GM12878 (cell line): ENCODE measurements around the gene FGD6.

Experiments
- CREM ChIP-seq: IDR thresholded peaks from 2 replicates; pipeline ENCODE4 v1.6.1; 2014; ENCODE audit warnings: antibody characterized with exemption, low read depth
- CTCF ChIP-seq, 3 experiments: IDR thresholded peaks in 2 of 3; conservative IDR thresholded peaks in 1 of 3; 2 replicates each; pipeline ENCODE4 v1.5.1; 2011; ENCODE audit warnings: low read depth in 3 of 3, low read length in 3 of 3, mild to moderate bottlenecking in 3 of 3, control low read depth in 2 of 3, moderate library complexity in 2 of 3, inconsistent platforms in 1 of 3, mixed read lengths in 1 of 3; ENCODE audit not compliant: control insufficient read depth in 2 of 3, insufficient read depth in 1 of 3; ENCODE audit errors: extremely low read depth in 1 of 3
- EGR1 ChIP-seq, 2 experiments: IDR thresholded peaks; 1 replicate in 1 of 2; 2 replicates in 1 of 2; pipeline ENCODE4 v1.6.1; 2011 to 2012; ENCODE audit warnings: low read depth in 2 of 2, low read length in 2 of 2, borderline replicate concordance in 1 of 2, mild to moderate bottlenecking in 1 of 2, moderate library complexity in 1 of 2
- FOS ChIP-seq: IDR thresholded peaks from 3 replicates; pipeline ENCODE4 v1.6.1; 2011; ENCODE audit warnings: borderline replicate concordance; ENCODE audit not compliant: insufficient read length; ENCODE audit errors: extremely low read depth
- NFIC ChIP-seq: IDR thresholded peaks from 2 replicates; pipeline ENCODE4 v1.6.1; 2012; ENCODE audit warnings: low read depth, mild to moderate bottlenecking, inconsistent platforms, low read length, moderate library complexity
- POLR2A ChIP-seq: IDR thresholded peaks from 2 replicates; pipeline ENCODE4 v1.6.1; 2011; ENCODE audit warnings: low read depth, mild to moderate bottlenecking, low read length
- POLR2AphosphoS5 ChIP-seq: IDR thresholded peaks from 2 replicates; pipeline ENCODE4 v1.6.1; 2011; ENCODE audit warnings: mild to moderate bottlenecking, low read length, inconsistent platforms
- RAD51 ChIP-seq: fragments of 450-650 bp; IDR thresholded peaks from 2 replicates; pipeline ENCODE4 v1.6.1; 2016; ENCODE audit warnings: moderate library complexity, mild to moderate bottlenecking, inconsistent platforms
- RCOR1 ChIP-seq: conservative IDR thresholded peaks from 2 replicates; pipeline ENCODE4 v1.6.1; 2012; ENCODE audit warnings: low read depth, low read length, improper control_type of control experiment
- SIN3A ChIP-seq: IDR thresholded peaks from 2 replicates; pipeline ENCODE4 v1.6.1; 2012; ENCODE audit warnings: low read depth, low read length, improper control_type of control experiment
- ZNF384 ChIP-seq: IDR thresholded peaks from 2 replicates; pipeline ENCODE4 v1.6.1; 2012; ENCODE audit warnings: low read depth, mild to moderate bottlenecking, low read length, improper control_type of control experiment, borderline replicate concordance
- TF ChIP-seq, protein P1 (sequence below): IDR thresholded peaks from 2 replicates; pipeline ENCODE4 v1.6.1; 2011; ENCODE audit warnings: low read depth, low read length, improper control_type of control experiment, borderline replicate concordance

DNA sequence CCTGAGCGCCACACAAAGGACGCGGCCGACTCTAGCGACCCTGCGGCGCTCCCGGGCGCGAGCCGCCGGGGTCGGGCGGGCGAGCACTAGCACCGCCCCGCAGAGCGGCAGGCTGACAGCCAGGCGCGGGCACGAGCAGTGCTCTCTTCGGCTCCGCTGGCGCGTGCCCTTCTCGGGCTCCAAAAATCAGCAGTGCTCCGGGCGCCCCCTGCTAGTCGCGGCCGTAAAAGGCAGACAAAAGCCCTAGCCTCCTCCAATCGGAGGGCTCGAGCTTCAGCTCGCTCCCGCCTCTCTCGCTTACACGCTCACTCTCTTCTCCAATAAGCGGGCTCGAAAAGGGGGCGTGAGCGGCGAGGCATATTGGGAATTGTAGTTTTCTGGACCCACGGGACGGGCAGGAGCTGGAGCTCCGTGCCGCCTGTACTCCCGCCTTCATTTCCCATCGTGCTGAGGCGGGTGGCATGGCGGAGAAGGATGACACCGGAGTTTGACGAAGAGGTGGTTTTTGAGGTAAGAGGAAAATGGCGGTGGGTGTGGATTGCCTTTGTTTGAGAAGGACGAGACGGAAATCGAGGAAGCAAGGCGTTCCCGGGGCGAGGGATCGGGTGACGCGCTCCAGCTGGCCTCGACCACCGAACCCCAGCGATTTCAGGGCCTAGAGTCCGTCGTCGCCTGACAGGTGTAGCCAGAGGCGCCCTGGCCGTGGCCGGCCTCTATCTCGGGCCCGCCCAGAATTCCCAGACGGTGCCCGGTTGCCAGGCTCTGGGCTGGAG lies at the start of gene FGD6, which contains the start of gene VEZT:
- TF ChIP-seq POLR2AphosphoS5 (peak; percentile 85), FOS (no peak), RCOR1 (peak; percentile 83; the same call in 1 of the 2 replicates), POLR2A (peak; percentile 89), CTCF (IDR thresholded peaks at IDR 0.05 in 2 of 3, conservative IDR thresholded peaks at IDR 0.05 in 1 of 3; ENCODE audit: control insufficient read depth in 2 of 3, extremely low read depth in 1 of 3, insufficient read depth in 1 of 3, low read depth in 3 of 3, low read length in 3 of 3) (peak; percentile 52 to 73 (median 53); a peak in 5 of 6 replicates), ZNF384 (no peak; the same call in 1 of the 2 replicates), EGR1 (IDR thresholded peaks at IDR 0.05; ENCODE audit: borderline replicate concordance in 1 of 2, low read depth in 2 of 2, low read length in 2 of 2) (no peak), SIN3A (peak; percentile 48; the same call in 1 of the 2 replicates), NFIC (no peak), RAD51 (peak; percentile 80), CREM (peak; percentile 93)
- TF ChIP-seq, protein P1, sequence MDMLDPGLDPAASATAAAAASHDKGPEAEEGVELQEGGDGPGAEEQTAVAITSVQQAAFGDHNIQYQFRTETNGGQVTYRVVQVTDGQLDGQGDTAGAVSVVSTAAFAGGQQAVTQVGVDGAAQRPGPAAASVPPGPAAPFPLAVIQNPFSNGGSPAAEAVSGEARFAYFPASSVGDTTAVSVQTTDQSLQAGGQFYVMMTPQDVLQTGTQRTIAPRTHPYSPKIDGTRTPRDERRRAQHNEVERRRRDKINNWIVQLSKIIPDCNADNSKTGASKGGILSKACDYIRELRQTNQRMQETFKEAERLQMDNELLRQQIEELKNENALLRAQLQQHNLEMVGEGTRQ: peak; percentile 29; the same call in 1 of the 2 replicates
